GM18870 (cell line): Measurements from ENCODE around the gene STXBP1.

Experiments
- ATAC-seq: cut with Tn5 transposase; IDR thresholded peaks from one replicate; pipeline ENCODE4 v1.9.1; 2021; ENCODE audit warnings: moderate library complexity; ENCODE audit not compliant: unreplicated experiment

STXBP1 gene

DNA sequence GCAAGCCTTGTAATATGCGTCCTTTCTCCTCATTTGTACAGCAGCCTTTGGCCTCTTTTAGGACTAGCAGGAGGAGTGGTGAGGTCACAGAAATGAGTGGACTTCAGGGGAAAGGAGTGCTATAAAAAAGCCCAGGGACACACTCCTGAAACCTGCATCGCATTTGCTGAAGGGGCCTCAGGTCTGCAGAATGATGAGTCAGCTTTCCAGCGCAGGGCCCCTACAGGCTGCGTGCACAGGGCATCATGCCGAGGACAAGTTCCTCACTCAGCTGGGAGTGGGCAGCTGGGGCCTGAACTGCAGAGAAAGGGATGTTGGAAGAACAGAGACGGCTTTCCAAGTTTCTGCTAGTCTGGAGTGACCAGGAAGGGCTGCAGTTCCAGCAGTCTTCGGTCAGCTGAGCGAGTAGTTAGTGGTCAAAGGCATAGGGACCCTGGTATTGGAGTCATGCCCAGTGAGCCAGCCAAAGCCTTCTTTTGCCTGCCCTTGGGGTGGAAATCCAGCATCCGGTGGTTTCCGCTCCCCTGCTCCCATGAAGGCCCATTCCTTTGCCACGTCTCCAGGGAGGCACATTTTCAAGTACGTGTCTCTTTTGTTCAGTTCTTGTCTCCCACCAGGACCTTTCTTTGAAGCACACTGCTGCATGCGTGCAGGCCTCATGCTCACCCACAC lies 77.4 kb downstream of the STXBP1 start:
- no peak for ATAC-seq

DNA sequence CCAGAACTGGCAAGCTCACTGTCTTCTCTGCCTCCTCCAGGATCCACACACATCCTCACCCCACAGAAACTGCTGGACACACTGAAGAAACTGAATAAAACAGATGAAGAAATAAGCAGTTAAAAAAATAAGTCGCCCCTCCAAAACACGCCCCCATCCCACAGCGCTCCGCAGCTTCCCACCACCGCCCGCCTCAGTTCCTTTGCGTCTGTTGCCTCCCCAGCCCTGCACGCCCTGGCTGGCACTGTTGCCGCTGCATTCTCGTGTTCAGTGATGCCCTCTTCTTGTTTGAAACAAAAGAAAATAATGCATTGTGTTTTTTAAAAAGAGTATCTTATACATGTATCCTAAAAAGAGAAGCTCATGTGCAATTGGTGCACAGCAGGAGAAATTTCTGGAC lies 78.7 kb downstream of the STXBP1 start:
- no peak for ATAC-seq

DNA sequence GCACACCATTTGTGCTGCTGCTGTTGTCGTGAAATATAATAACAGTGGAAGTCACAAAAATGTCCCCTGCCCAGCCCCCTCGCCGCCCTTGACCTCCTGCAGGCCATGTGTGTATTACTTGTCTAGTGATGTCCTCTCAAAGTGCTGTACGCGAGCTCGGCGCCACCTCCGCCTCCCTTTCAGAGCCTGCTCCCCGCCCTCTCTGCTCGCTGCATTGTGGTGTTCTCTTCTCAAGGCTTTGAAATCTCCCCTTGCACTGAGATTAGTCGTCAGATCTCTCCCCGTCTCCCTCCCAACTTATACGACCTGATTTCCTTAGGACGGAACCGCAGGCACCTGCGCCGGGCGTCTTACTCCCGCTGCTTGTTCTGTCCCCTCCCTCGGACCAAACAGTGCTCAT lies 80.0 kb downstream of the STXBP1 start:
- ATAC-seq: no peak

DNA sequence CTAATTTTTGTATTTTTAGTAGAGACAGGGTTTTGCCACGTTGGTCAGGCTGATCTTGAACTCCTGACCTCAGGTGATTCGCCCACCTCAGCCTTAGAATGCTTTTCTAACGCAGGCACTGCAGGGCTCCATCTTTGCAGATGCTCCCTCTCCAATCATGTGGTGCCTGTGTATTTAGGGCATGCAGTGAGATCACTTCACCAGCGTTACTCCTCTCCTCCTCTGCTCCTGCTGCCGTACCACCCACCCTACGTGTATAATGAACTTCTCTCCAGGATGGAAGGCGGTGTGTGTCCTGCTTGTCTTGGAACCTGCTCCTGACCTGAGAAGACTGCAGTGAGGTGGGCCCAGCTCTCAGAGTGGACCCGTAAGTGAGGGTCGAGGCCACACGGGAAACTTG lies 81.1 kb downstream of the STXBP1 start:
- ATAC-seq: no peak

GRCh38 chr9:127693697-127694096 lies 81.6 kb downstream of the STXBP1 start:
- ATAC-seq: no peak

GRCh38 chr9:127694890-127695720 lies 83.0 kb downstream of the STXBP1 start:
- no peak for ATAC-seq

DNA sequence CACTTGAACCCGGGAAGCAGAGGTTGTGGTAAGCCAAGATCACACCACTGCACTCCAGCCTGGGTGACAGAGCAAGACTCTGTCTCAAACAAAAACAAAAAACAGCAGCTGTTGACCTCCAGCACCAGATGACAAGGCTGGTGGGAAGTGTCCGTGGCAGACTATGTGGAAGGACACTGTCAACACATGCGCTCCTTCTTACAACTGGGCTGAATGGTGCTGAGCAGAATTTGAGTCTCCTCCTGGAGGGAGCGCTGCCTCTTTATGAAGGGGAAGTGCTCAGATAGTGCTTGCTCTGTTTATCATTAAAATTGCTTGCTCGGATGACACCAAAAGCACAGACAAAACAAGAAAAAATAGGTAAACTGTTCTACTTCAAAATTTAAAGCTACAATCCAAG lies 85.5 kb downstream of the STXBP1 start:
- no peak for ATAC-seq

DNA sequence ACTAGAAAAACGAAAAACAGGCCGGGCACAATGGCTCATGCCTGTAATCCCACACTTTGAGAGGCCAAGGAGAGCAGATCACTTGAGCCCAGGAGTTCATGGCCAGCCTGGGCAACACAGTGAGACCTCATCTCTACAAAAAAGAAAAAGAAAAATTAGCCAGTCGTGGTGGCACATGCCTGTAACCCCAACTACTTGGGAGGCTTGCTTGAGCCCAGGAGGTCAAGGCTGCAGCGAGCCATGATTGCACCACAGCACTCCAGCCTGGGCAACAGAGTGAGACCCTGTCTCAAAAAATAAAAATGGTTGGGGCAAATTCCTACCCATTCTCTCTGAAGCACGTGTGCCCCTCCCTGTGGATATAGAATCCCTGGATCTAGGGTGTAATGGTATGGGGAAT lies 86.3 kb downstream of the STXBP1 start:
- no peak for ATAC-seq

- no peak for ATAC-seq
Observed at GRCh38 chr9:127698985-127699670, 87.1 kb downstream of the STXBP1 start.

- no peak for ATAC-seq
Observed at GRCh38 chr9:127700140-127700539, 88.1 kb downstream of the STXBP1 start.

GRCh38 chr9:127700594-127701255 lies 88.6 kb downstream of the STXBP1 start:
- ATAC-seq: no peak

DNA sequence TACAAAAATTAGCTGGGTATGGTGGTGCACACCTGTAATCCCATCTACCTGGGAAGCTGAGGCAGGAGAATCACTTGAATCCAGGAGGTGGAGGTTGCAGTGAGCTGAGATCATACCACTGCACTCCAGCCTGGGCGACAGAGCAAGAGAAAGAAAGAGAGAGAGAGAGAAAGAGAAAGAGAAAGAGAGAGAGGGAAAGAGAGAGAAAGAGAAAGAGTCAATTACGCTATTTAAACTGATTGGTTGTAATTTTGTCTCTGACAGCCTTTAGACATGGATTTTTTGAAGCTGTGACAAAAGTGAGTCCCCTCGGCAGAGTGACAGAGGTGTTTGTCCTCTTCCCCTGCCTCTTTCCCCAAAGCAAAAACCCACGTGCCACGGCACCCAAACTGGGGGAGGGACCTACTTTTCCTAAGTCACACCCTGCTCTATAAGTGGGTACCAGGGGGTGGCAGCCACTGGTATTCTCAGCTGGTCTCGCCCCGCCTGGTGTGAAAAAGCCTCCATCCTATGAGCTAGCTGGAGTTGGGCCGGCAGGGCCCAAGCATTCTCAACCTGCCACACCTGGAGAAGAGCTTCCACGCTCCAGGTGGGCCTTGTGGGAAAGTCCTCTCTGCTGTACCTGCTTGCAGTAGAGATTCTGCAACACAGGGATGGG lies 91.3 kb downstream of the STXBP1 start:
- no peak for ATAC-seq

GRCh38 chr9:127705577-127706379 lies 93.7 kb downstream of the STXBP1 start:
- ATAC-seq: no peak

GRCh38 chr9:127706836-127707241 lies 94.8 kb downstream of the STXBP1 start, which contains the start of gene CFAP157:
TSS of gene CFAP157 (plus strand) at chr9:127706988. CDS start at chr9:127707032, 44 bp downstream.
- ATAC-seq: no peak

- no peak for ATAC-seq
Observed at GRCh38 chr9:127707766-127708165, 95.7 kb downstream of the STXBP1 start.

GRCh38 chr9:127708952-127709587 lies 97.0 kb downstream of the STXBP1 start:
- no peak for ATAC-seq

GRCh38 chr9:127710204-127710783 lies 98.2 kb downstream of the STXBP1 start:
- ATAC-seq: no peak

DNA sequence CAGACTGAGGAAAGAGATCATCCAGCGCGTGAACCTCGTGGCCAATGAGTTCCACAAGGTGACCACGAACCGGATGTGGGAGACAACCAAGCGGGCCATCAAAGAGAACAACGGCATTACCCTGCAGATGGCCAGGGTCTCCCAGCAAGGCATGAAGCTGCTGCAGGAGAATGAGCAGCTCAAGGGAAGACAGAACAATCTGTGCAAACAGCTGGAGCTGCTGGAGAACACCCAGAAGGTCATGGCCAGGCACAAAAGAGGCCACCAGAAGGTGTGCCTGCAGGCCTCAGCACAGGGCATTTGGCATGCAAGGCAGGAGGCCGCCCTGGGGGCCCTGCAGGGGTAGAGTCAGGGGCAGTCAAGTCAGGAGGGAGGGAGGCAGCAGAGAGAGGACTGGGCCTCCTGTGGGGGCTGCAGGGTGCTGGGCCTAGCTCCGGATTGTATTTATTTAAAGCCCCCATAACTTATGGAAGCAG lies 99.2 kb downstream of the STXBP1 start:
- ATAC-seq: no peak

DNA sequence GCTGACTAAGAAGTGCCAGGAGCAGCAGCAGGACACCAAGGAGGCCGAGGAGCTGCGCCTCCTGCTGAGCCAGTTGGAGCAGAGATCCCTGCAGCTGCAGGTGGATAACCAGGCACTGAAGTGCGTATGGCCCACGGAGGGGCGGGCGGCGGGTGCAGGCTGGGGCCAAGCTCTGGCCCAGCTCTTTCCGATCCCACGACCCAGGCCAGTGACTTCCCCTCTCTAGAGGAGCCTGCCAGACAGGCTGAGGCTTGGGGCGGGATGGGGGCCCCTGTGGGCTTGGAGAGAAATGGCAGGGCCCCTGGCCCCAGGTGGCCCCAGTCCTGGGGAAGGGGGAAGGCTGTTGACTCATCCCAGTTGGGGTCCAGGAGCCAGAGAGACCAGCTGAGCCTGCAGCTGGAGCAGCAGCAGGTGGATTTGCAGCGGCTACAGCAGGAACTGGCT lies 99.8 kb downstream of the STXBP1 start:
- no peak for ATAC-seq
